Testis (tissue), 2 donors: ENCODE data around the gene TRIO.

Experiments
- POLR2A ChIP-seq: fragments of 450-650 bp; IDR thresholded peaks from one replicate; pipeline ENCODE4 v1.6.1; 2017; ENCODE audit warnings: antibody characterized with exemption, mild to moderate bottlenecking, moderate library complexity
- TF ChIP-seq, protein P1 (sequence below), 3 experiments: fragments of 450-650 bp in 2 of 3; fragments of 200-600 bp in 1 of 3; sonication (generic) in 1 of 3; IDR thresholded peaks; one replicate each; pipeline ENCODE4 v1.5.1; 2016 to 2019; ENCODE audit warnings: antibody characterized with exemption in 3 of 3, mild to moderate bottlenecking in 2 of 3, moderate library complexity in 1 of 3

DNA sequence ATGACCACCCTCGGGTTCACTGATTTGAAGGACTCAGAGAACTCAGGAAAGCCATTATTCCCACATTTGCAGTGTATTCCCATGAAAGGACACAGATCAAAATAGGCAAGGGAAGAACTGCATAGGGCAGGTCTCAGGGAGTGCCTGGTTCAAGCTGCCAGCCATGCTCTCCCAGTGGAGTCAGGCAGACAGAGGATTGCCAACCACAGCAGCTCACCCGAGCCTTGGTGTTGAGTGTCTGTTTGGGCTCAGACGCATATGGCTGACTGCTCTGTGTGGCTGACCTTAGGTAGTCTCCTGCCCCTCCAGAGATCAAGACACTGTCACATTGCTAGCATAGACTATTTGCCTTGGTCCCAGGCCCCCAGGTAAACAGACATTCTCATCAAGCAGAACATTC lies 322.6 kb downstream of the TRIO start:
- TF ChIP-seq, protein P1, sequence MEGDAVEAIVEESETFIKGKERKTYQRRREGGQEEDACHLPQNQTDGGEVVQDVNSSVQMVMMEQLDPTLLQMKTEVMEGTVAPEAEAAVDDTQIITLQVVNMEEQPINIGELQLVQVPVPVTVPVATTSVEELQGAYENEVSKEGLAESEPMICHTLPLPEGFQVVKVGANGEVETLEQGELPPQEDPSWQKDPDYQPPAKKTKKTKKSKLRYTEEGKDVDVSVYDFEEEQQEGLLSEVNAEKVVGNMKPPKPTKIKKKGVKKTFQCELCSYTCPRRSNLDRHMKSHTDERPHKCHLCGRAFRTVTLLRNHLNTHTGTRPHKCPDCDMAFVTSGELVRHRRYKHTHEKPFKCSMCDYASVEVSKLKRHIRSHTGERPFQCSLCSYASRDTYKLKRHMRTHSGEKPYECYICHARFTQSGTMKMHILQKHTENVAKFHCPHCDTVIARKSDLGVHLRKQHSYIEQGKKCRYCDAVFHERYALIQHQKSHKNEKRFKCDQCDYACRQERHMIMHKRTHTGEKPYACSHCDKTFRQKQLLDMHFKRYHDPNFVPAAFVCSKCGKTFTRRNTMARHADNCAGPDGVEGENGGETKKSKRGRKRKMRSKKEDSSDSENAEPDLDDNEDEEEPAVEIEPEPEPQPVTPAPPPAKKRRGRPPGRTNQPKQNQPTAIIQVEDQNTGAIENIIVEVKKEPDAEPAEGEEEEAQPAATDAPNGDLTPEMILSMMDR (IDR thresholded peaks at IDR 0.05), result no peak
- TF ChIP-seq POLR2A, result no peak
